PC-3 (cell line): ENCODE measurements around the gene SLC8A3. TPM values are rescaled to one million over a fixed set of nuclear protein-coding genes. Genes with fewer than 3 reads are reported as not detected.

Source experiments
- ATAC-seq: fragments of 200-7000 bp; cut with Tn5 transposase; 2 replicates; pipeline ENCODE4 v1.9.1; 2020; ENCODE audit warnings: mild to moderate bottlenecking, moderate library complexity
- BruUV-seq: library from RNA; stranded (reverse); fragments of 400-500 nt; replicated peaks from 2 replicates; lab custom pipeline; 2021; lab: Mats Ljungman, UMichigan
- CTCF ChIA-PET: fragments of 300-600 bp; sonication (Branson Sonifier 250); formaldehyde crosslinking; loops from one replicate; lab custom pipeline; 2022; ENCODE audit warnings: antibody characterized with exemption; lab: Charles Lee
- POLR2A ChIA-PET: fragments of 300-600 bp; sonication (Branson Sonifier 250); formaldehyde crosslinking; loops from one replicate; lab custom pipeline; 2022; ENCODE audit warnings: antibody characterized with exemption; ENCODE audit not compliant: unreplicated experiment; lab: Charles Lee
- DNase-seq: peaks from one replicate; pipeline ENCODE4 v3.0.0-alpha.2; 2015
- H2AFZ ChIP-seq: fragments of 300-600 bp; sonication (generic); 2 replicates; pipeline ENCODE4 v1.6.0; 2016; ENCODE audit warnings: antibody characterized with exemption, low read length
- H3F3A ChIP-seq: fragments of 300-600 bp; sonication (generic); one replicate; pipeline ENCODE4 v1.6.0; 2017; ENCODE audit warnings: antibody characterized with exemption, low read length, control low read depth, mild to moderate bottlenecking; ENCODE audit not compliant: unreplicated experiment
- H3K27ac ChIP-seq: fragments of 300-600 bp; sonication (generic); 2 replicates; pipeline ENCODE4 v1.5.1; 2016; ENCODE audit warnings: mild to moderate bottlenecking, low read length
- H3K27me3 ChIP-seq: fragments of 300-600 bp; sonication (generic); 2 replicates; pipeline ENCODE4 v1.6.1; 2016; ENCODE audit warnings: low read length, mixed read lengths
- H3K36me3 ChIP-seq: fragments of 300-600 bp; sonication (generic); 2 replicates; pipeline ENCODE4 v1.6.1; 2016; ENCODE audit warnings: low read depth, mixed run types, low read length, mixed read lengths
- H3K4me1 ChIP-seq: fragments of 300-600 bp; sonication (generic); 2 replicates; pipeline ENCODE4 v1.5.1; 2016; ENCODE audit warnings: low read length; ENCODE audit not compliant: insufficient read depth
- H3K4me2 ChIP-seq: fragments of 300-600 bp; sonication (generic); 2 replicates; pipeline ENCODE4 v1.6.0; 2016; ENCODE audit warnings: low read length
- H3K4me3 ChIP-seq: fragments of 300-600 bp; sonication (generic); 2 replicates; pipeline ENCODE4 v1.5.1; 2016; ENCODE audit warnings: mild to moderate bottlenecking, low read length, mixed read lengths
- H3K79me2 ChIP-seq: fragments of 300-600 bp; sonication (generic); 2 replicates; pipeline ENCODE4 v1.6.1; 2017; ENCODE audit warnings: low read length, mixed read lengths
- H3K9ac ChIP-seq: fragments of 300-600 bp; sonication (generic); 2 replicates; pipeline ENCODE4 v1.6.0; 2016; ENCODE audit warnings: mild to moderate bottlenecking, low read length
- H3K9me2 ChIP-seq: fragments of 300-600 bp; sonication (generic); replicated peaks from 2 replicates; pipeline ENCODE4 v1.6.1; 2016; ENCODE audit warnings: mixed run types, low read length, mixed read lengths
- H3K9me3 ChIP-seq: fragments of 300-600 bp; sonication (generic); 2 replicates; pipeline ENCODE4 v1.6.1; 2016; ENCODE audit warnings: low read length, mixed read lengths
- H4K20me1 ChIP-seq: fragments of 300-600 bp; sonication (generic); 2 replicates; pipeline ENCODE4 v1.6.1; 2016; ENCODE audit warnings: low read length, mixed read lengths
- EZH2 ChIP-seq: fragments of 300-600 bp; sonication (generic); IDR thresholded peaks from one replicate; pipeline ENCODE4 v1.6.1; 2017; ENCODE audit warnings: antibody characterized with exemption, mild to moderate bottlenecking, low read length; ENCODE audit not compliant: unreplicated experiment
- EZH2phosphoT487 ChIP-seq: fragments of 300-600 bp; sonication (generic); IDR thresholded peaks from 2 replicates; pipeline ENCODE4 v1.6.1; 2018; ENCODE audit warnings: mild to moderate bottlenecking, antibody characterized with exemption, low read length, borderline replicate concordance
- intact Hi-C: fragments of 100-400 bp; cut with micrococcal nuclease; formaldehyde crosslinking; loops from 2 replicates; pipeline ENCODE4 v1.9.0; 2023
- total RNA-seq: library from RNA; depleted of rRNA; stranded (reverse); fragments of >200 nt; gene quantifications from 2 replicates; pipeline ENCODE4 v1.2.3, GENCODE V29; 2014
- TF ChIP-seq, protein P1 (sequence below): fragments of 300-600 bp; sonication (generic); conservative IDR thresholded peaks from 2 replicates; pipeline ENCODE4 v1.5.1; 2017; ENCODE audit warnings: antibody characterized with exemption, low read depth, mild to moderate bottlenecking, low read length

Gene SLC8A3
- total RNA-seq, 1 experiment from 2014 or later: not detected

DNA sequence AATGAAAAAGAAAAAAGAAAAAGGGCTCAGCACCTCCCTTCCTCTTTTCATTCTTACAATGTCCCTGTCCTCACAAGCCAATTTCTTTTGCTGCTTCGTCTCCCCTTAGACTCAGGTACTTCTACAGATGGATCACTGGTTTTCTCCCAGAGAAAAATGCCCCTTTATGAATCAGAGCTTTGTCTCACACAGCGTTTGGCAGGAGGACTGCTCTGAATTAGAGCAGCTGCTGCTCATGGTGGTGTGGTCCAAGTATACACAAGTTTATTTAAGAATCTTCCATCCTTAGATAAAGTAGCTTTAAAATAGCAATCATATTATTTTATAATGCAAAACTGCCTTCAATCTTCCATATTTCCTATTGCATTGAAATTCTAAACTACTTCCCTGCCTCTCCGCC lies 80.3 kb downstream of the SLC8A3 start:
- no TSS peak for BruUV-seq

DNA sequence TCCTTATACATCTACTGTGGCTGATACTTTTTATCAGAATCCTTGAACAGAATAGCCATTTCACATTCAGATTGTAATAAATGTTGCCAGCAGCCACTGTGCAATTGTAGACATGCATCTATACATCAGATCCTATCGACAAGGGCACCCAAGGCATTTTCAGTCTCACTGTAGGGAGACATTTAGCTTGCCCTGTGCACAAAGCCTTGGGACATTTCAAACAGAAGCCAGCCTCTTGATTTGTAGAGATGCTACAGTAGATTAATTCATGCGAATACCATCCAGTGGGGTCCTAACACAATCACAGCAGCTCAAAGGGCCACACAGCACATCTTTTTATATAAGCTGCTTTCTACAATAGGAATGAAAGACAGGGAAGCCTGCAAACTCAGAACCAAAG lies 81.4 kb downstream of the SLC8A3 start:
- CTCF ChIA-PET: no interaction called here
- TF ChIP-seq, protein P1, sequence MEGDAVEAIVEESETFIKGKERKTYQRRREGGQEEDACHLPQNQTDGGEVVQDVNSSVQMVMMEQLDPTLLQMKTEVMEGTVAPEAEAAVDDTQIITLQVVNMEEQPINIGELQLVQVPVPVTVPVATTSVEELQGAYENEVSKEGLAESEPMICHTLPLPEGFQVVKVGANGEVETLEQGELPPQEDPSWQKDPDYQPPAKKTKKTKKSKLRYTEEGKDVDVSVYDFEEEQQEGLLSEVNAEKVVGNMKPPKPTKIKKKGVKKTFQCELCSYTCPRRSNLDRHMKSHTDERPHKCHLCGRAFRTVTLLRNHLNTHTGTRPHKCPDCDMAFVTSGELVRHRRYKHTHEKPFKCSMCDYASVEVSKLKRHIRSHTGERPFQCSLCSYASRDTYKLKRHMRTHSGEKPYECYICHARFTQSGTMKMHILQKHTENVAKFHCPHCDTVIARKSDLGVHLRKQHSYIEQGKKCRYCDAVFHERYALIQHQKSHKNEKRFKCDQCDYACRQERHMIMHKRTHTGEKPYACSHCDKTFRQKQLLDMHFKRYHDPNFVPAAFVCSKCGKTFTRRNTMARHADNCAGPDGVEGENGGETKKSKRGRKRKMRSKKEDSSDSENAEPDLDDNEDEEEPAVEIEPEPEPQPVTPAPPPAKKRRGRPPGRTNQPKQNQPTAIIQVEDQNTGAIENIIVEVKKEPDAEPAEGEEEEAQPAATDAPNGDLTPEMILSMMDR: no peak
- TF ChIP-seq EZH2phosphoT487 (no peak), EZH2 (no peak)
- ATAC-seq: no peak
- Histone ChIP-seq H3K4me3 (no peak overlapping the region), H4K20me1 (no peaks in the 10 kb centered on the region), H3F3A (no peaks in the 10 kb centered on the region), H3K9me2 (no peaks in the 10 kb centered on the region), H3K36me3 (no peaks in the 10 kb centered on the region), H3K4me1 (no peaks in the 10 kb centered on the region), H3K79me2 (no peaks in the 10 kb centered on the region), H3K27me3 (peaks cover 67% of the 10 kb centered on the region), H3K27ac (no peak overlapping the region), H2AFZ (no peak overlapping the region), H3K9me3 (no peaks in the 10 kb centered on the region), H3K9ac (no peak overlapping the region), H3K4me2 (no peak overlapping the region)
- POLR2A ChIA-PET: interaction anchor here (0.5 kb wide), 1 partner anchor 10 kb away, joined by 3 read pairs; no protein-coding TSS in a partner anchor
- no TSS peak for BruUV-seq
- no peak for DNase-seq
- intact Hi-C loops: no loop called here

More for the DNA sequence above, 80.3 kb downstream of the SLC8A3 start:
- Histone ChIP-seq H3K36me3 (no peaks in the 10 kb centered on the region), H3K27me3 (peaks cover 68% of the 10 kb centered on the region), H3K4me1 (no peaks in the 10 kb centered on the region), H3K27ac (no peak overlapping the region), H4K20me1 (no peaks in the 10 kb centered on the region), H3K9ac (no peak overlapping the region), H2AFZ (no peak overlapping the region), H3F3A (no peaks in the 10 kb centered on the region), H3K4me3 (no peak overlapping the region), H3K79me2 (no peaks in the 10 kb centered on the region), H3K9me3 (no peaks in the 10 kb centered on the region), H3K9me2 (no peaks in the 10 kb centered on the region), H3K4me2 (no peak overlapping the region)
- TF ChIP-seq, protein P1: no peak
- no peak for TF ChIP-seq EZH2
- TF ChIP-seq EZH2phosphoT487: no peak
- intact Hi-C loops: no loop called here
- POLR2A ChIA-PET: no interaction called here
- ATAC-seq: no peak
- DNase-seq: no peak
- CTCF ChIA-PET: no interaction called here

DNA sequence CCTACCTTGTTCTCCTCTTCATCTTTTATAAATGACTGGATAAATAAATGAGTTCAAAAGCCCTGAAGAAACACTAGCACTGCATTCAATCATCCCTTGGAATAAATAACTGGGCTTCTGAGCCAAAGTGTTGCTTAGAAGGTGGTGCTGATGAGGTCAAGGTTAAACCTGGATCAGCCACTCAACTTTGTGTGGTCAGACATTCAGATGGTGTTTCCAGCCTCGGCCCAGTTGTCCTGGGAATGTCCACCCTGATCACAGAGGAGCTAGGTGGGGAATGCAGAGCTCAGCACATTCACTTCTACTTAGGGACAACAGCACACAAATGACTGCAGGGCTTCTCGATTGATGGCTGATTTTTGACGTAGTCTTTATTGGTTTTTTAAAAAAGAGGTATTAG lies 88.7 kb downstream of the SLC8A3 start:
- POLR2A ChIA-PET: no interaction called here
- H3K4me3 ChIP-seq: no peak overlapping the region

More for the DNA sequence above, 88.7 kb downstream of the SLC8A3 start:
- no peaks in the 10 kb centered on the region for H3K9me3 ChIP-seq
- H3K27me3 ChIP-seq: peaks cover 73% of the 10 kb centered on the region
- intact Hi-C loops: no loop called here
- H3K4me1 ChIP-seq: no peaks in the 10 kb centered on the region
- H3F3A ChIP-seq: no peaks in the 10 kb centered on the region
- H2AFZ ChIP-seq: no peak overlapping the region
- DNase-seq: no peak
- no peak overlapping the region for H3K9ac ChIP-seq
- BruUV-seq: no TSS peak
- TF ChIP-seq EZH2phosphoT487 (no peak), EZH2 (no peak)
- TF ChIP-seq, protein P1: no peak
- no peaks in the 10 kb centered on the region for H3K36me3 ChIP-seq
- CTCF ChIA-PET: no interaction called here
- H3K79me2 ChIP-seq: no peaks in the 10 kb centered on the region
- no peak for ATAC-seq
- H3K4me2 ChIP-seq: no peak overlapping the region
- H3K9me2 ChIP-seq: no peaks in the 10 kb centered on the region
- no peaks in the 10 kb centered on the region for H4K20me1 ChIP-seq
- H3K27ac ChIP-seq: no peak overlapping the region
